Natural killer cell treated with Interleukin-12 subunit alpha and Interleukin-12 subunit beta and Interleukin-15 and Interleukin-18, amount 100 ng/mL, for 72 hours (primary cell): ENCODE data around the gene INHBC. TPM values are rescaled to one million over a fixed set of nuclear protein-coding genes. Genes with fewer than 3 reads are reported as not detected.
"Not testable (repeated sequence)": the region's sequence is repeated elsewhere in the genome, so short reads cannot be mapped to it uniquely, and the experiment has no call there.

ENCODE experiments used
- ATAC-seq, 2 donors: fragments of 150-1000 bp; cut with Tn5 transposase in 1 of 2; sonication (Bioruptor Pico), chemical (Tn5 transposase) in 1 of 2; 2 replicates each; pipeline ENCODE4 v1.10.0; 2021
- DNase-seq: peaks from one replicate; pipeline ENCODE4 v3.0.0; 2022; ENCODE audit warnings: low spot score
- H3K27ac Mint-ChIP-seq, 2 donors: 1 replicate in 1 of 2; 2 replicates in 1 of 2; pipeline ENCODE4 v1.8.0; 2022; ENCODE audit warnings: mixed read lengths in 2 of 2, mild to moderate bottlenecking in 1 of 2, moderate library complexity in 1 of 2
- H3K27me3 Mint-ChIP-seq, 2 donors: 1 replicate in 1 of 2; 2 replicates in 1 of 2; pipeline ENCODE4 v1.8.0; 2022; ENCODE audit warnings: mixed read lengths in 2 of 2
- H3K36me3 Mint-ChIP-seq: one replicate; pipeline ENCODE4 v1.8.0; 2022; ENCODE audit warnings: mixed read lengths
- H3K4me1 Mint-ChIP-seq, 2 donors: 1 replicate in 1 of 2; 2 replicates in 1 of 2; pipeline ENCODE4 v1.8.0; 2022; ENCODE audit warnings: low read depth in 2 of 2, mixed read lengths in 2 of 2, mild to moderate bottlenecking in 1 of 2
- H3K4me3 Mint-ChIP-seq: one replicate; pipeline ENCODE4 v1.8.0; 2022; ENCODE audit warnings: mixed read lengths
- H3K9me3 Mint-ChIP-seq: 2 replicates; pipeline ENCODE4 v1.8.0; 2022; ENCODE audit warnings: mixed read lengths
- total RNA-seq, 2 donors: library from RNA; stranded (reverse); gene quantifications; one replicate each; pipeline ENCODE4 v1.2.3, GENCODE V29; 2022

The INHBC gene
- total RNA-seq, 2 donors from 2014 or later = not detected

DNA sequence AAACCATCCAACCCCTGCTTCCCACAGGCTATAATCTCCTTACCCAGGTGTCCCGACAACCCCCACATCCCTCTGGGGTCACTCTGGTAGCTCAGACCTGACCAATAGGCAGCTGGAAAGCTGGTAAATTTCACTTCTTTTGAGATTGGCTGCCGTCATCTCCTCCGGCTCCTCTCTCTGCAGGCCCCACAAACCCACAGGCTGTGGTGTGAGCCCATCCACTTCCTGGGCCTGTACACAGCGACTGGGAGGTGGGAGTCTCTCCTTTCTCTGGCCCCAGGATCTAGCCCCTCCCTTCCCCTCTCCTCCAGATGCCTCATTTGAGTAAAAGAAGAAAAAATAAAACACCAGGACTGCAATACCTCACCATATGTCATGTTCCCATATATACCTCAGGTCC is 709 bp downstream of the INHBC start:
- Mint-ChIP-seq H3K36me3 (no peaks in the 10 kb centered on the region), H3K9me3 (no peaks in the 10 kb centered on the region), H3K4me1 (peaks cover 23 to 25% of the 10 kb centered on the region in 2 donors), H3K27ac (peak overlapping the region; percentile 88 to 96), H3K4me3 (peak overlapping the region; percentile 78), H3K27me3 (no peaks in the 10 kb centered on the region)
- peak; percentile 62 to 65 for ATAC-seq
- DNase-seq = peak; percentile 69

DNA sequence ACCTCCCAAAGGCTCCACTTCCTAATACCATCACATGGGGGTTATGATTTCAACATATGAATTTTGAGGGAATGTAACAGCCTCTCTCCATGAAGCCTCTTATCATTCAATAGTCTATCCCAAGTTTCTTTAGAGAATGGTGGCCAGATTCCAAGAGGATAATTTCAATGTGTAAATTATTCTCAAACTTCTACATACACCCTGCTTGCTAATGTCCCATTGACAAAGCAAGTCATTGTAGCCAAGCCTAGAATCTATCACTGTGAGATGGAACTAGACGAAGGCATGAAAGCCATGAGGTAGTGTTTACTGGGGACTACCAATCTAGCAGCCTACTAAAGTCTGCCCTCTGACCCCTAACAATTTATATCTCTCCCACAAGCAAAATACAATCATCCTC is 3.8 kb downstream of the INHBC start:
- DNase-seq (no peak), ATAC-seq (no peak)
- Mint-ChIP-seq H3K36me3 (peaks cover 6% of the 10 kb centered on the region), H3K4me3 (no peak overlapping the region), H3K9me3 (no peaks in the 10 kb centered on the region), H3K27me3 (peaks cover 4 to 14% of the 10 kb centered on the region in 2 donors), H3K4me1 (peaks cover 13 to 15% of the 10 kb centered on the region in 2 donors), H3K27ac (no peak overlapping the region)

DNA sequence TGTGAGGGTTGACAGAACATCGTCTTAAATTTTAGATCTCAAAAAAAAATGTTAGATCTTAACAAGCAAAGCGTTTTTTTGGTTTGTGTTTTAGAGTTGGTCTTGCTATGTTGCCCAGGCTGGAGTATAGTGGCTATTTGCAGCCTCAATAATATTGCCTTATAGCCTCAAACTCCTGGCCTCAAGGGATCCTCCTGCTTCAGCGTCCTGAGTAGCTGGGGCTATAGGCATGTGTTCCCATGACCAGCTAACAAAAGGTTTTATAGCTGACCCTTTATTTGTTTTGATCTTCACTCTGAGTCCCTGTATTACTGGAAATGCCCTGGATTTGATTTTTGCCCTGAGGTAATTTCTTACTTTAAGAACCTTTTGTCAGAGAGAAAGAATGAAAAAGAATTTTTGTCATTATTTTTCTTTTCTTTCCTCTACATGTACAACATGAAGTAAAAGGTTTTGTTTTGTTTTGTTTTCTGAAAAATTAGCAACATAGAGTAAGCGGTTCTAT is 5.2 kb downstream of the INHBC start:
- no peak overlapping the region for H3K4me3 Mint-ChIP-seq
- DNase-seq = no peak
- no peak overlapping the region for H3K27ac Mint-ChIP-seq
- no peak for ATAC-seq
- H3K9me3 Mint-ChIP-seq = no peaks in the 10 kb centered on the region
- peaks cover 4 to 14% of the 10 kb centered on the region in 2 donors for H3K27me3 Mint-ChIP-seq
- H3K36me3 Mint-ChIP-seq = peaks cover 6% of the 10 kb centered on the region
- H3K4me1 Mint-ChIP-seq = peaks cover 8 to 9% of the 10 kb centered on the region in 2 donors

DNA sequence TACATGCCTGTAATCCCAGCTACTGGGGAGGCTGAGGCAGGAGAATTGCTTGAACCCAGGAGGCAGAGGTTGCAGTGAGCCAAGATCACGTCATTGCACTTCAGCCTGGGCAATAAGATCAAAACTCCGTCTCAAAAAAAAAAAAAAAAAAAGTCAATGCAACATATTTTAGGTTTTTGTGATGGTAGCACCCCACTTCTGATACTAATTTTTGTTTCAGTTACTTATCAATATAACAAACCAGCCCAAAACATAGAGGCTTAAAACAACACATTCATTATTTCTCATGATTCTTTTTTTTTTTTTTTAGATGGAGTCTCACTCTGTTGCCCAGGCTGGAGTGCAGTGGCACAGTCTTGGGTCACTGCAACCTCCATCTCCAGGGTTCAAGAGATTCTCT is 6.8 kb downstream of the INHBC start:
- H3K36me3 Mint-ChIP-seq, ATAC-seq, H3K27ac Mint-ChIP-seq, H3K4me1 Mint-ChIP-seq, H3K9me3 Mint-ChIP-seq, H3K4me3 Mint-ChIP-seq, DNase-seq: not testable (repeated sequence)
- peaks cover 4 to 14% of the 10 kb centered on the region in 2 donors for H3K27me3 Mint-ChIP-seq

DNA sequence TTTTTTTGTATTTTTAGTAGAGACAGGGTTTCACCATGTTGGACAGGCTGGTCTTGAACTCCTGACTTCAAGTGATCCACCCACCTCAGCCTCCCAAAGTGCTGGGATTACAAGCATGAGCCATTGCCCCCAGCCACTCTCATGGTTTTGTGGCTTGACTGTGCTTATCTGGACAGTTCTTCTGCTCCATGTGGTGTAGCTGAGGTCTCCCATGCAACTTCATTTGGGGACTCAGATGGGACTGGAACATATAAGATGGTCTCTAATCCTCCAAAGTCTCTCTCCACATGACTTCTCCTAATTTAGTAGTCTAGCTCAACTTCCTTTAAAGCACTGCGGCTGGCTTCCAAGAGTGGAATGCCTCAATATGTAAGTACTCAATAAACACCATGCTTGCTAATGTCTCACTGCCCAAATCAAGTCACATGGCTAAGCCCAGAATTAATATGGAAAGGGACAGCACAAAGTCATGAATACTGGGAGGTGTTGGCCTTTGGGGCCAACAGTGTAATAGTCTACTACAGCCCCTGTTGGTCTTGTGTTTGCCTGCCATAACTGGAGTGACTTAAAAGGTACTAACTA is 7.4 kb downstream of the INHBC start:
- no peaks in the 10 kb centered on the region for H3K9me3 Mint-ChIP-seq
- H3K36me3 Mint-ChIP-seq = peaks cover 6% of the 10 kb centered on the region
- H3K27ac Mint-ChIP-seq = no peak overlapping the region
- DNase-seq (no peak), ATAC-seq (no peak)
- H3K4me3 Mint-ChIP-seq = no peak overlapping the region
- H3K27me3 Mint-ChIP-seq = peaks cover 4 to 14% of the 10 kb centered on the region in 2 donors
- H3K4me1 Mint-ChIP-seq = peaks cover 0 to 4% of the 10 kb centered on the region in 2 donors

DNA sequence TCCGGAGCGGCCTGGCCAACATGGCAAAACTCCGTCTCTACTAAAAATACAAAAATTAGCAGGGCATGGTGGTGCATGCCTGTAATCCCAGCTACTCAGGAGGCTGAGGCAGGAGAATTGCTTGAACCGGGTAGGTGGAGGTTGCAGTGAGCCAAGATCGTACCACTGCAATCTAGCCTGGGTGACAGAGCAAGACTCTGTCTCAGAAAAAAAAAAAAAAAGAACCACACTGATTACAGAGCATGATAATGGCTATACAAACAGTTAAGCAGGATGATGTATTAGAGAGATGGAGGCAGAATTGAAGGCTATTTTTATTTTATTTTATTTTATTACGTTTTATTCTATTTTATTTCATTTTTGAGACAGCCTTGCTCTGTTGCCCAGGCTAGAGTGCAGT is 9.8 kb downstream of the INHBC start:
- not testable (repeated sequence) for H3K9me3 Mint-ChIP-seq, H3K36me3 Mint-ChIP-seq, H3K4me1 Mint-ChIP-seq, H3K4me3 Mint-ChIP-seq, H3K27ac Mint-ChIP-seq, DNase-seq, ATAC-seq
- peaks cover 4 to 14% of the 10 kb centered on the region in 2 donors for H3K27me3 Mint-ChIP-seq

DNA sequence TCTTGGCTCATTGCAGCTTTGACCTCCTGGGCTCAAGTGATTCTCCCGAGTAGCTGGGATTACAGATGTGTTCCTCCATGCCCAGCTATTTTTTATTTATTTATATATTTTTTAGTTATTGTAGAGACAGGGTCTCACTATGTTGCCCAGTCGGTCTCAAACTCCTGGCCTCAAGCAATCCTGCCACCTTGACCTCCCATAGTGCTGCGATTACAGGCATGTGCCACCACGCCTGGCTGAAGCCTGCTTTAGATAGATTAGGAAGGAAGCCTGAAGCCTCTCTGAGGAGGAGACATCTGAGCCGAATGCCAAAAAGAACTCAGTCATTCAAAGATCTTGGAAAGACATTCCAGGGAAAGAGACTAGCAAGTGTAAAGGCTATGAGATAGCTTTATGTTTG is 10.2 kb downstream of the INHBC start:
- no peak for DNase-seq
- no peak for ATAC-seq
- Mint-ChIP-seq H3K27ac (no peak overlapping the region), H3K4me3 (no peak overlapping the region), H3K27me3 (peaks cover 4 to 14% of the 10 kb centered on the region in 2 donors), H3K36me3 (peaks cover 6% of the 10 kb centered on the region), H3K9me3 (no peaks in the 10 kb centered on the region), H3K4me1 (peaks cover 0 to 4% of the 10 kb centered on the region in 2 donors)

DNA sequence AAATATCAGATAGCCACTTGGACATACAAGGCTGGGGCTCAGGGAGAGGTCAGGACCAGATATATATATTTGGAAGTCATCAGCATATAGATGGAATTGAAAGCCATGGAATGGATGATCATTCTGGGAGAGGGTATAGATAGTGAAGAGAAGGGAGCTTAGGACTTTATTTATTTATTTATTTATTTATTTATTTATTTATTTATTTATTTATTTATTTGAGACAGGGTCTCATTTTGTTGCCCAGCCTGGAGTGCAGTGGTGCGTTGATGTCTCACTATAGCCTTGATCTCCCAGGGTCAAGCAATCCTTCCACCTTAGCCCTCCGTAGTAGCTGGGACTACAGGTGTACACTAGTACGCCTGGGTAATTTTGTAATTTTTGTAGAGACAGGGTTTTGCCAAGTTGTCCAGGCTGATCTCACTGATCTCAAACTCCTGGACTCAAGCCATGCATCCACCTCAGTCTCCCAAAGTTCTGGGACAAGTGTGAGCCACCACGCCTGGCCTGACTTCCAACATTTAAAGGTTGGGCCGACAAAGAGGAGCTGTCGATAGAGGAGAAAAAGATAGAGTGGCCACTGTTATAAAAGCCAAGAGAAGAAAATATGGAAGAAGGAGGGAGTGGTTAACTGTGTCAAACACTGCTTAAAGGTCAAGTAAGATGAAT is 11.8 kb downstream of the INHBC start:
- Mint-ChIP-seq H3K9me3 (no peaks in the 10 kb centered on the region), H3K27me3 (peaks cover 3 to 6% of the 10 kb centered on the region in 2 donors), H3K4me3 (no peak overlapping the region), H3K36me3 (peaks cover 6% of the 10 kb centered on the region), H3K27ac (no peak overlapping the region), H3K4me1 (peaks cover 0 to 4% of the 10 kb centered on the region in 2 donors)
- ATAC-seq (no peak), DNase-seq (no peak)

DNA sequence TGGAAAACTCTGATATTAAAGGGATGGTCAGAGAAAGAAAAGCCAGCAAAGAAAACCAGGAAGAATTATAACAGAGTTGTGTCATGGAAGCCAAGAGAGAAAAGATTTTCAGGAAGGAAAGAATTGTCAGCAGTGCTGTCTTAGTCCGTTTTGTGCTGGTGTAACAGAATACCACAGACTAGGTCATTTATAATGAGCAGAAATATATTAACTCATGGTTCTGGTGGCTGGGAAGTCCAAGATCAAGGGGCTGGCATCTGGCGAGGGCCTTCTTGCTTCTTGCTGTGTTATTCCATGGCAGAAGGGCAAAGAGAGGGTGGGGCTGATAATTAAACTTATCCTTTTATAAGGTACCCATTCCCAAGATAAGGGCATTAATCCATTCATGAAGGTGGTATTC is 14.1 kb downstream of the INHBC start:
- Mint-ChIP-seq H3K9me3 (no peaks in the 10 kb centered on the region), H3K36me3 (no peaks in the 10 kb centered on the region), H3K4me3 (no peak overlapping the region), H3K27me3 (peaks cover 0 to 6% of the 10 kb centered on the region in 2 donors), H3K27ac (no peak overlapping the region), H3K4me1 (peaks cover 0 to 4% of the 10 kb centered on the region in 2 donors)
- no peak for ATAC-seq
- DNase-seq = no peak

DNA sequence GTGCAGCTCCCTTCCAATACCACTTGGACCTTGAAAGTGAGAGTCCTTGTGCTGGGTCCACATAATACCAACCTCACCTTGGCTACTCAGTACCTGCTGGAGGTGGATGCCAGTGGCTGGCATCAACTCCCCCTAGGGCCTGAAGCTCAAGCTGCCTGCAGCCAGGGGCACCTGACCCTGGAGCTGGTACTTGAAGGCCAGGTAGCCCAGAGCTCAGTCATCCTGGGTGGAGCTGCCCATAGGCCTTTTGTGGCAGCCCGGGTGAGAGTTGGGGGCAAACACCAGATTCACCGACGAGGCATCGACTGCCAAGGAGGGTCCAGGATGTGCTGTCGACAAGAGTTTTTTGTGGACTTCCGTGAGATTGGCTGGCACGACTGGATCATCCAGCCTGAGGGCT is 14.8 kb downstream of the INHBC start:
- H3K27ac Mint-ChIP-seq = no peak overlapping the region
- H3K9me3 Mint-ChIP-seq = no peaks in the 10 kb centered on the region
- ATAC-seq (no peak), DNase-seq (no peak)
- H3K4me1 Mint-ChIP-seq = peaks cover 0 to 4% of the 10 kb centered on the region in 2 donors
- H3K36me3 Mint-ChIP-seq = no peaks in the 10 kb centered on the region
- H3K27me3 Mint-ChIP-seq = peaks cover 0 to 6% of the 10 kb centered on the region in 2 donors
- no peak overlapping the region for H3K4me3 Mint-ChIP-seq

DNA sequence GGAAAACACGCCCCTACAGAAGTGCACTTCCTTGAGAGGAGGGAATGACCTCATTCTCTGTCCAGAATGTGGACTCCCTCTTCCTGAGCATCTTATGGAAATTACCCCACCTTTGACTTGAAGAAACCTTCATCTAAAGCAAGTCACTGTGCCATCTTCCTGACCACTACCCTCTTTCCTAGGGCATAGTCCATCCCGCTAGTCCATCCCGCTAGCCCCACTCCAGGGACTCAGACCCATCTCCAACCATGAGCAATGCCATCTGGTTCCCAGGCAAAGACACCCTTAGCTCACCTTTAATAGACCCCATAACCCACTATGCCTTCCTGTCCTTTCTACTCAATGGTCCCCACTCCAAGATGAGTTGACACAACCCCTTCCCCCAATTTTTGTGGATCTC is 15.5 kb downstream of the INHBC start:
- DNase-seq (no peak), ATAC-seq (no peak)
- H3K27me3 Mint-ChIP-seq = peaks cover 0 to 6% of the 10 kb centered on the region in 2 donors
- no peak overlapping the region for H3K4me3 Mint-ChIP-seq
- H3K27ac Mint-ChIP-seq = no peak overlapping the region
- H3K4me1 Mint-ChIP-seq = peaks cover 0 to 3% of the 10 kb centered on the region in 2 donors
- H3K9me3 Mint-ChIP-seq = no peaks in the 10 kb centered on the region
- no peaks in the 10 kb centered on the region for H3K36me3 Mint-ChIP-seq

DNA sequence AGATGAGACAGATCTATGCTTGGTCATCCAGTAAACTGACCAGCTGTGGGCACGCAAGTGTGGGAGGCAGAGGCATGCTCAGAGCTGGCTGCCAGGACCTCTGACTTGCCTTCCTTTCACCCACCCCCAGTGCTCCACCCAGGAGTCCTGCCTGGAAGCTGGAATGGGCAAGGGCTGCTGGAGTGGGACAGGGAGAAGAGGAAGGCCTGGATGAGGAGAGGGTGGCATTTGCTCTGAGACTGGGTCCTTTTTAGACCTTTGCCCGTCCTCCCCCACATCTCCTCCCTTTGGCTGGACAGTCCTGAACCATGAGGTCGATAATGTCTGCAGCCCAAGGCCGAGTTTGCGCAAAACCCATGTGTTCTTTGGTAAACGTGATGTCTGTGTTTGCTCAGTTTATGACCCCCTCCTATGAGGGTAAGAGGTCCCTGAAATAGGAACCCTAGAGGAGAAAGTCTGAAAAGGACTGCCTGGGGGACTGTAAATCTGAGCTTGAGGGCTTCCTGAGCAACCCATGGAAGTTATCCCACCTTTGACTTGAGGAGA is 16.7 kb downstream of the INHBC start:
- Mint-ChIP-seq H3K27me3 (peaks cover 0 to 6% of the 10 kb centered on the region in 2 donors), H3K27ac (no peak overlapping the region), H3K4me1 (peaks cover 5% of the 10 kb centered on the region in 2 donors), H3K9me3 (no peaks in the 10 kb centered on the region), H3K4me3 (no peak overlapping the region), H3K36me3 (no peaks in the 10 kb centered on the region)
- ATAC-seq (no peak), DNase-seq (no peak)

DNA sequence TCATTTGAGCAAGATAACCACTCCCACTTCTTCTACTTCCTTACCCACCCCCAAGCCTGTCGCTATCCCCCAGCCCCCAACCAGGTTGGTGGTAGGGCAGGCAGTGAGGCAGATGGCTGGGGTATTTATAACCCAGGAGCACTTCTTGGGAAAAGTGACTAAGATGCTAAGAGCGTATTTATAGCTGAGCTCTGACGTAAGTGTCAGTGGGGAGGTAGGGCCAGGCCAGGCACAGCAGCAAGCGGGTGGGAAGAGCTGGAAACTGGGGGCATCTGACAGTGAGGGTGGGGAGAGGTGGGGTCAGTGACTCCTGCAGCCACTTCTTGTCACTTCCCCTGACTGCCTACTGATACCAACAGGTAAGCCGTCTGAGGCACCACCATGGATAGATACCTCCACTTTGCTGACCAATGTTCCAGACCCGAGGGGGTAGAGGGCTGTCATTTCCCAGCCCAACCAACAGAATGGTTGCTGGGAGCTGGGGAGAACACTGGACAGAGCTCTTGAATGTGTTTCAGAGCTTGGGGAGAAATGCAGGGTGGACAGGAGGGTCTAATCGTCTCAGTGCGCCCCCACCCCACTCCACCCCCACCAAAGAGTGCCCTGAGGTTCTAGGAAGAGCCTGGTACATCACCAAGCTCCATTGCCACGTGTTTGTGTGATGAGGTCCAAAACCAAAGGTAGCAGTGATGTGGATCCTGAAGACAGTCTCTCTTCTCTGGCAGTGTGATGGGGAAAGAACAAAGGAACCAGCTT is 17.8 kb downstream of the INHBC start:
- no peak overlapping the region for H3K4me3 Mint-ChIP-seq
- no peaks in the 10 kb centered on the region for H3K9me3 Mint-ChIP-seq
- DNase-seq (no peak), ATAC-seq (no peak)
- H3K36me3 Mint-ChIP-seq = no peaks in the 10 kb centered on the region
- H3K27me3 Mint-ChIP-seq = peaks cover 0 to 6% of the 10 kb centered on the region in 2 donors
- peak overlapping the region in 1 of 2 donors; percentile 66 for H3K27ac Mint-ChIP-seq
- H3K4me1 Mint-ChIP-seq = peaks cover 5 to 8% of the 10 kb centered on the region in 2 donors
